ENCODE results near the gene POLDIP3.

Gene POLDIP3

DNA sequence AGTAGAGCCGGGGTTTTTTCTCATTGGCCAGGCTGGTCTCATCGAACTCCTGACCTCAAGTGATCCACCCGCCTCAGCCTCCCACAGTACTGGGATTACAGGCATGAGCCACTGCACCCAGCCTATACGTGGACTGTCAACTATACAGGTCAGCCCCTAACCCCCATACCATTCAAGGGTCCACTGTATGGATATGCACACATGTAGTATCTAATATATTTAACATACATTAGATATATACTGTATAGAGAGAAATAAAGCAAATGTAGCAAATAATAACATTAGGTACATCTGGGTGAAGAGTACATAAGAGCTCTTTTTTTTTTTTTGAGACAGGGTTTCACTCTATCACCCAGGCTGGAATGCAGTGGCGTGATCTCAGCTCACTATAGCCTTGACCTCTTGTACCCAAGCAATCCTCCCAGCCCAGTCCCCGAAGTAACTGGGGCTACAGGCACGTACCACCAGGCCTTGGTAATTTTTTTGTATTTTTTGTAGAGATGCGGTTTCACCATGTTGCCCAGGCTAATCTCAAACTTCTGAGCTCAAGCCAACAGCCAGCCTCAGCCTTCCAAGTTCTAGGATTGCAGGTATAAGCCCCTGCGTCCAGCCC is 27.2 kb upstream of the POLDIP3 start:
- DNase-seq: no peak

DNA sequence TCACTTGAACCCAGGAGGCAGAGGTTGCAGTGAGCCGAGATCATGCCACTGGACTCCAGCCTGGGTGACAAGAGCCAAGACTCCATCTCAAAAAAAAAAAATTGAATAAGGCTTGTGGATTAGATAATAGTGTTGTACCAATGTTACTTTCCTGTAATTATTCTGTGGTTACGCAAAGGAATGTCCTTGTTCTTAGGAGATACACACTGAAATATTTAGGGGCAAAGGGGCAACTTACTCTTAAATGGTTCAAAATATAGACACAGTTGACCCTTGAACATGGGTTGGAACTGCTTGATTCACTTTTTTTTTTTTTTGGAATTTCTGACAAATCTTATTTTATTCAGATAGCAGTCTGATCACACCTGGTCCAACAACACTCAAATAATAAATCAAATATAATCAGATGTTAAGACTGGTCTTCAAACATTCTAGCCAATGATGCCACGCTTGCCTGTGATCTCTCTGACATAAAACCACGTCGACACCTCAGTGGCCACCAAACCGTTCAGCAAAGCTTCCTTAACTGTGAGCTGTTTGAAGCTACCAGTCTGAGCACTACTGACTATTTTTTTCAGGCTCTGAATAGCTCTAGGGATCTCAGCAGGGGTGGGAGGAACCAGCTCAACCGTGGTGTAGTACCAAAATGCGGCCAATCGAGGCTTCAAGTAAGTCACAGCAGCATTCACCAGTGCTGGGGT is 25.0 kb upstream of the POLDIP3 start:
- no peak for DNase-seq

DNA sequence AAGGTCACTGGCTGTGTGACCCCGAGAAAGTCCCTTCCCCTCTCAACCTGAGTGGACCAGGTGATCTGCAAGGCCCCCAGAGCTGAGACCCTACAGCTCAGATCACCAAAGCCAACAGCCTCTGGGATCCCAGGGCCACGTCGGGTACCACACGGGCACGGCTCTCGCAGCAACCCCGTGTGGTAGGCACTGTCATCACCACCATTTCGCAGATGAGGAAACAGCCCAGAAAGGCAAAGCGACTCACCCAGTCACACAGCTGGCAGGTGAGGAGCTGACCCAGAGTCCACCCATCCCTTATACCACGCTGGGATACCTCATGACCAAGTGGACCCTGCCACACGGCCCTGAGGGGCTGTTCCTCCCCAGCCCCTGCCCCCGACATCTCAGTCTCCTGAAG is 22.9 kb upstream of the POLDIP3 start:
- DNase-seq: no peak

DNA sequence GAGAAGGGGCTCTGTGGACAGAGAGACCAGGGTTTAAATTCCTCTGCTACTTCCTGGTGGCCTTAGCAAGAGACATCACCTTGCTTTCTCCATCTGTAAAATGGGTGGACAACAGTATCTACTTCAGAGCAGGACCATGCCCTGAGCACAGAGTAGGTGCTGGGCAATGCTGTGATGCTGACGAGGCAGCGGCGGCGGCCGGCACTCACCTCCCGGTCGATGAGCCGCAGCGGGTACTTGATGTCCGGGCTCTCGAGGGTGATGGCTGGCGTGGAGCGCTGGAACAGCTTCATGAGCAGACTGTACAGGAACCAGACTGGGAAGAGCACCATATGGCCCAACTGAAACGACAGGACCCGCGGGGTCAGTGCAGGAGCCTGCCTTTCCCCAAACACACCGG is 21.8 kb upstream of the POLDIP3 start:
- DNase-seq: no peak

DNA sequence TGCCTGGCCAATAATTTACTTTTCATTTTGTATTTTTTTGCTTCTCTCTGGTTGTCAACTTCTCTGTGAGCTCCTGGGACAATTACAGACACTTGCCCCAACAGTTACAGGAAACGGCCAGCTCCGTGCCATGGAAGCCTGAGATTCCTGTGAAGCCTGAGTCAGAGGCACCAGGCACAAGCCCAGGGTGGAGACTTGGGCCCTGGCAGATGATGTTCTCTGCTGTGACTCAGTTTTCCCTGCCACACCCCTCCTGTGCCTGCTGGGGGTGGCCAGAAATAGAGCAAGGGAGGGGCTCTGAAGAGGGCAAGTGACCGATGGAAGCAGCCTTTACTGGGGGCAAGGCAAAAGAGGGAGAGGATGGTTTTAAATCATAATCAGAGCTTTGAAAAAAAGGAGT is 20.8 kb upstream of the POLDIP3 start:
- DNase-seq: no peak

DNA sequence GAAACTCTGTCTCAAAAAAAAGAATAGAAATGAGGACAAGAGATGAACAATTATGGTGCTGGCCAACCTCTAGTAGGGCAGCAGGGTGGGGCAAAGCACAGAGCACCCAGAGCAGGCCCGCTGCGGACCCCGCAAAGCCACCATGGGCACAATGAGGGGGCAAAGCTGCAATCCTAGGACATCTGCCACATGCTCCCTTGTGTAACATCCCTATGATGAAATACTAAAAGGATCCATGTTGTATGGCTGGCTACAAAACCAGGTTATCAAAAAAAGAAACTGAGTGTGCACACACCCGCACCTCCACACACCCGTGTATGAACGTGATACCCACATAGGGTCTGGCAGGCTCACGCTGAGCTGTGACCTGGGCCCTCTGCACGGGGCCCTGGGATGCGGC is 18.3 kb upstream of the POLDIP3 start:
- DNase-seq: no peak

- no peak for DNase-seq
Observed at GRCh38 chr22:42632096-42632495, 17.4 kb upstream of the POLDIP3 start.

DNA sequence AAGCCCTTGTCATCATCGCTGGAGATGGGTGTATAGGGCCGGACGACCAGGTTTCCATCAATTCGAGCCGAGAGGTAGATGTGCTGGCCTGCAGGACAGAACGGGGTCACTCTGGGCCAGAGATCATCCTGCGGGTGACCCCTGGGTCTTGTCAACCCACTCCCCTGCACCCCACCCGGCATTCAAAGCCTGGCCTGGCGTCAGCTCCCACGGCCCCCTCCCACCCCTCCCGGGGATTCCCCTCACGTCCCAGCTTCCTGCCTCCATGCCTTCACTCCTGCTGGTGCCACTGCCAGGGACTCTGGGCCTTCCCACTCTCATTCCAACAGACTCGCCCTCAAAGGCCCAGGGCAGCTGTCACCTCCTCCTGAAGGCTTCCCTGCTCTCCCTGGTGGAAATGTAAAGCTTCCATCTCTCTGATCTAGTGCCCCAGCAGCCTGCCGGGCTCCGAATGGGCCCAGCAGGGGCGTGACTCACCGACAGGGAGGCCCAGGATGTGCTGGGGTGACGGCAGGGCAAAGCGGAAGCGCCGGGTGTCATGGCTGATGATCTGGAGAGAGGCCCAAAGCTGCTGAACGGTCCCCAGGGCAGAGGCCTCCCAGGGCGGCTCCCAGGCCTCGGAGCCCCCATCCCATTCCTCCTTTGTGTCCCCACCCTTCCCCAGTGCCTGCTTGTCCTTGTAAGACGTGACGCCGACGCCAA is 16.4 kb upstream of the POLDIP3 start:
- no peak for DNase-seq

DNA sequence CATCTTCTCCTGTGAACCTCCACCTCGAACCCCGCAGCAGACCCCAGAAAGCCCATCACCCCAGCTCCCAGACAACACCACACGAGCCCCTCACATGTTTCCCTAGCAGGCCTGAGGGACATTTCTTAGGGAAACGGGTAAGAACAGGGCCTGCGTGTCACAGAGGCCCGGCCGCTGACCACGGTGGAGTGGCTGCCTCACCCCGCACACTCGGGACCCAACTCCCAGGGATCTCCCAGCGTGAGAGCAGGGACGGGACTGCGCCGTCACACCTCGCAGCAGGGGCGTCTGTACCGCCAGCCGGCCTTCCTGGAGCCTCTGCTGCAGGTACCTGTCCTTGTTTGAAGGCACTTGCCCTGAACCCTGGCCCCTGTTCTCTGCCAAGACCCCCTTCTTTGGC is 15.5 kb upstream of the POLDIP3 start:
- no peak for DNase-seq

GRCh38 chr22:42627981-42628380 is 13.3 kb upstream of the POLDIP3 start:
- DNase-seq: no peak

DNA sequence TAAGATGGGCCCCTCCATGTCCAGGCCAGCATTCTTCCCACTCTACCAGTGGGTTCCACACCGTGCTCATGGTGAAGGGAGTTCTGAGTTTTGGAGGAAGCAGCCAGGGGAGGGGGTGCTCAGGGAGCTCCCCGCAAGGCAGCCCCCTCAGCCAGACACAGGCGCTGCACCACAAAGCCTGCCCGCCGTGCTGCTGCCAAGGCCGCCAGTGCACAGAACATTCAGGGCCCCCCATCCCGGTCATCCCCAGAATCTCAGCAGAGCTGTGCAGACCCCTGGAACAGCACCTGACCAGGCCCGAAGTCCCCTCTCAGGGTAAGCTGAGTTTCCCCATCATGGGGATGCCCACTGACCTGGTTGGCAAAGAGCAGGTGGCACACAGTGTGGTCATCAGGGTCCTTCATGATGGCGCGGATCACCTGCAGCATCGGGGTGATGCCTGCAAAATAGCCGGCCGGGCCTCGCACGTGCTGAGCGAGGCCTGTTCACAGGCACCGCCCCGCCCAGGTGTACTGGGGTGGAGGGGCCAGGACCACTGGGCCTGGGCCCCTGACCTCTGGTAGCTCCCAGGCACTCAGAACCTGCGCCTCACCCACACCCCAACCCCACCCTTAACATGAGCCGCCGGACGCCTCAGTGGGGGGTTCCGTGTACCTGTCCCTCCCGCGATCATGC is 12.4 kb upstream of the POLDIP3 start:
- DNase-seq: no peak

GRCh38 chr22:42626431-42626830 is 11.7 kb upstream of the POLDIP3 start:
- DNase-seq: no peak

- DNase-seq: no peak
Observed at GRCh38 chr22:42625416-42625815, 10.7 kb upstream of the POLDIP3 start.

DNA sequence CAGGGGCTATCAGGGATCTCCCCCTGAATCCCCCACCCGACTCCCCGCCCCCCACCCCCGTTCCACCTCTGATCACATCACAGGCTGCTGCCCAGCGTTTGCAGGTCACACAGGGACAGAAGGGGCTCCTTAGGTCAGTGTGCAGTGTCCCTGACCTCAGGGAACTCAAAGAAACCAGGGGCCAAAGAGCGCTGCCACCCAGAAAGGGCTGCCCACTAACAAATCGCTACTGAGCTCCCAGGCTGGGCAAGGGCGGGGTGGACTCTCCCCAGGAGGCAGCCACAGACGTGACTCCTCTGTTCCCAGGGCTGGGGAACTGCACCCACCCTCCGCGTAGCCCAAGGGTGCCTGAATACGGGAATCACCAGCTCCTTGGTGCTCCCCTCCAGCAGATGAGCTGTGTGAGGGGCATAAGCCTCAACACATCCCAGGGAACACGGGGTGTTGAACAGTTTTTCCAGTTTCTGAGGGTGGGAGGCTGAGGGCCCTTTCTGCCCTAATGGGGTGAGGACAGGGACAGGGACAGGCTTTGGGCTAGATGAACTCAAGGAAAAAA is 9.9 kb upstream of the POLDIP3 start:
- no peak for DNase-seq

DNA sequence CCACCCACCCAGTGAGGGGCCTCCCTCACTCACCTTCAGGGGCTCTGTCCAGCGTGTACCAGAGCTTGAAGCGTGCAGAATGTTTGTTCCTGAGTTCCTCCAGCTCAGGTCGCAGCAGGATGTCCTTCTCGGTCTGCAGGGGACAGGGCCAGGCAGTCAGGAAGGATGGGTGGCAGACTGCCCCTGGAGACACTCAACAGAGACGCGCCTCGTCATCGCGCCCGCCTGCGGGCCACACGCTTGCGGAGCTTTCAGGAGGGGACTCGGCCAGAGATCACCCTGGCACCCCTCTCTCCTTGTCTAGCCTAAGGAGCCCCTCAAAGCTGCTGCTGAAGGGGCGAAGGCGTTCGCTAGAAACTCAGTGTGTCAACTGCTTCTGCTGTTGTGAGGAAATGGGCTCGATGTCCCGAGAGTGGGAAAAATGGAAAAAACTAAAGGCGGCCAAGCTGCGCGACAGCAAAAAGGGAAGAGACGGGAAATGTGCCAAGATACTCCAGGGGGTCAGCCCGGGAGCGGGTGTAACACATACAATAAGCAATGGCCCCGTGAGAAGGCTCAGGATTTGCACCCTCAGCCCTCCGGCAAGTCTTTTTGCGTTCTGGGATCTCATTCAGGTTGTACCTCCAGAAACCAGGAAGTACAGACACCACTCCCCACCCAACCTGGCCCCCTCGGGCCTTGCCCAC is 9.2 kb upstream of the POLDIP3 start:
- DNase-seq: no peak

- no peak for DNase-seq
Observed at GRCh38 chr22:42623301-42623751, 8.6 kb upstream of the POLDIP3 start.

DNA sequence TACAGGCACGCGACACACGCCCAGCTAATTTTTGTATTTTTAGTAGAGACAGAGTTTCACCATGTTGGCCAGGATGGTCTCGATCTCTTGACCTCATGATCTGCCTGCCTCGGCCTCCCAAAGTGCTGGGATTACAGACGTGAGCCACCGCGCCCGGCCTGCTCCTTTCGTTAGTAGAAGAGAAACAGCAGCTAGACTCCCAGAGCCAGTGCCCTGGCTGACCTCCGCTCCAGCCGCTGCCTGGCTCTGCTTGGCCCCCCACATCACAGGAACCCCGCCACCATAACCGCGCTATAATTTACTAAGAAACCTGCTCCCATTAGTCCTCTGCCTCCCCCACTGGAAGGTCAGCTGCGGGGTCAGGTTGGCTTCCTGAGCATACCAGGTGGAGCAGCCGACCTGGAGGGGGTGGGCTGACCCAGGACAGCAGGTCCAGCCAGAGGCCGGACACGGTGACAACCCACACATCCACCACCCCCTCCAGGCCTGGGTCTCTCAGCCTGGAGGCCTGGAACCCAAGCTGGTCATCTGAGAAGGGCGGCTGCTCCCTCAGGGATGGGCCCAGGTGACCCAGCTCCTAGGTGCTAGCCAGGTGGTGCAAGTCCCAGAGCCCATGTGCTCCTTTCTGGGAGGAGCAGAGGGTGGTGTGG is 7.5 kb upstream of the POLDIP3 start:
- no peak for DNase-seq

- no peak for DNase-seq
Observed at GRCh38 chr22:42621505-42622002, 6.9 kb upstream of the POLDIP3 start.

GRCh38 chr22:42620084-42620483 is 5.4 kb upstream of the POLDIP3 start:
- no peak for DNase-seq

DNA sequence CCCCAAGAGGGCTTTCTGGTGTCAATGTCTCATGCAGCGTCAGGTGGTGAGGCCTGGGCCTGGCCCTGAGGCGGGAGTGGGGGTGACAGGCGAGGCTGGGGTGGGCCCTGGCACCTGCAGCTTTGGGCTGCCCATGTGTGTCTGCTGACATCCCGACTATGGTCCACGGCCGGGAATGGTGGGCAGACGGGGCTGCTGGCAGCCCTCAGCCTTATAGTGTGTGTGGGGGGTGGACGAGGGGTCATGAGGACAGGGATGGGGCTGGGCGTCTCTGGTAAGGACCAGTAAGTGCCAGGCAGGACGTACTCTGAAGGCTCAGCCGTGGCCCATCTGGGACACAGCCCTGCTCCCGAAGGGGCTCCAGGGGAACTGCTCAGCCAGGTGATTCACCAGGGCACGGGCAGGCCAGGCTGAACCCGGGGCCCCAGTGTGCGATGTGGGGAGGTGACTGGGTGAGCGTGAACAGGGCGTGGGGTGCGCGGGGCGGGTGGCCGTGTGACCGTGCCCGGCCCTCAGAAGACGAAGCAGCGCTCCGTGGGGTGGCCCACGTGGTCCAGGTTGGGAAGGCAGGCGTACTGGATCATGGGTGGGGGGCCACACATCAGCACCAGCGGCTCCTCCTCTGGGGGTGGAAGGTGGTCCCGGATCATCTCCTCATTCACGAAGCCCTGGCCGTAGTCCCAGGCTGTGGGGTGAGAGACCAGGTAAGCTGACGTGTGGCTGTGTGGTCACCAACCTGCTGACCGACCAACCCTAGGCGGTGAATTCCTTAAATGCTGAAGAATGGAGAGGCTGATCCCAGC is 4.8 kb upstream of the POLDIP3 start:
- DNase-seq: no peak
